Loucy (cell line): ENCODE results near the gene ACTL7B.

ENCODE experiments used
- H2AFZ ChIP-seq: fragments of 200-600 bp; sonication (generic); 2 replicates; pipeline ENCODE4 v1.6.0; 2016; ENCODE audit warnings: antibody characterized with exemption, mild to moderate bottlenecking, low read length, moderate library complexity
- H3F3A ChIP-seq: fragments of 200-600 bp; 2 replicates; pipeline ENCODE4 v1.6.0; 2016; ENCODE audit warnings: antibody characterized with exemption, low read depth, mild to moderate bottlenecking
- H3K27me3 ChIP-seq: fragments of 200-600 bp; sonication (generic); 2 replicates; pipeline ENCODE4 v1.6.1; 2014; ENCODE audit warnings: low read length, mild to moderate bottlenecking; ENCODE audit not compliant: insufficient read depth, poor library complexity, severe bottlenecking
- H3K36me3 ChIP-seq: fragments of 200-600 bp; sonication (generic); 2 replicates; pipeline ENCODE4 v1.6.1; 2016; ENCODE audit warnings: low read length; ENCODE audit not compliant: insufficient read depth
- H3K4me1 ChIP-seq: fragments of 200-600 bp; sonication (generic); 2 replicates; pipeline ENCODE4 v1.5.1; 2014; ENCODE audit warnings: low read length, mild to moderate bottlenecking; ENCODE audit not compliant: insufficient read depth, poor library complexity, severe bottlenecking
- H3K4me2 ChIP-seq: fragments of 200-600 bp; sonication (generic); 2 replicates; pipeline ENCODE4 v1.6.0; 2014; ENCODE audit warnings: antibody characterized with exemption, low read length, low read depth, mild to moderate bottlenecking; ENCODE audit not compliant: poor library complexity, severe bottlenecking
- H3K4me3 ChIP-seq: fragments of 200-600 bp; sonication (generic); 2 replicates; pipeline ENCODE4 v1.5.1; 2014; ENCODE audit warnings: low read length, mild to moderate bottlenecking, mixed read lengths; ENCODE audit not compliant: poor library complexity, severe bottlenecking
- H3K79me2 ChIP-seq: fragments of 200-600 bp; sonication (generic); 2 replicates; pipeline ENCODE4 v1.6.1; 2014; ENCODE audit warnings: low read length; ENCODE audit not compliant: insufficient read depth
- H3K9ac ChIP-seq: fragments of 200-600 bp; sonication (generic); 2 replicates; pipeline ENCODE4 v1.6.0; 2014; ENCODE audit warnings: mild to moderate bottlenecking, low read depth, low read length, moderate library complexity; ENCODE audit not compliant: poor library complexity, severe bottlenecking
- H3K9me2 ChIP-seq: fragments of 200-600 bp; sonication (generic); replicated peaks from 2 replicates; pipeline ENCODE4 v1.6.1; 2016; ENCODE audit warnings: low read depth, low read length, mixed read lengths
- H3K9me3 ChIP-seq: fragments of 200-600 bp; sonication (generic); 2 replicates; pipeline ENCODE4 v1.6.1; 2014; ENCODE audit warnings: mild to moderate bottlenecking, antibody characterized with exemption, low read length, low read depth; ENCODE audit not compliant: insufficient read depth
- H4K20me1 ChIP-seq: fragments of 200-600 bp; sonication (generic); 2 replicates; pipeline ENCODE4 v1.6.0; 2014; ENCODE audit warnings: antibody characterized with exemption, low read length, mild to moderate bottlenecking; ENCODE audit not compliant: insufficient read depth, poor library complexity, severe bottlenecking
- CTCF ChIP-seq: fragments of 200-600 bp; sonication (generic); conservative IDR thresholded peaks from 2 replicates; pipeline ENCODE4 v1.5.1; 2014; ENCODE audit warnings: mild to moderate bottlenecking, antibody characterized with exemption, low read length
- EZH2phosphoT487 ChIP-seq: fragments of 200-600 bp; IDR thresholded peaks from 2 replicates; pipeline ENCODE4 v1.6.1; 2018; ENCODE audit warnings: antibody characterized with exemption, mild to moderate bottlenecking, moderate library complexity, borderline replicate concordance

The ACTL7B gene

GRCh38 chr9:108845507-108845906, 10.3 kb downstream of the ACTL7B start:
- H3K9ac ChIP-seq = no peak overlapping the region
- no peaks in the 10 kb centered on the region for H3K9me2 ChIP-seq
- H3K36me3 ChIP-seq = no peaks in the 10 kb centered on the region
- no peak overlapping the region for H2AFZ ChIP-seq
- H3K79me2 ChIP-seq = no peaks in the 10 kb centered on the region
- H4K20me1 ChIP-seq = no peaks in the 10 kb centered on the region
- TF ChIP-seq EZH2phosphoT487 = no peak
- no peak for TF ChIP-seq CTCF
- no peak overlapping the region for H3K4me2 ChIP-seq
- H3K9me3 ChIP-seq = no peaks in the 10 kb centered on the region
- H3F3A ChIP-seq = no peaks in the 10 kb centered on the region
- H3K27me3 ChIP-seq = no peaks in the 10 kb centered on the region
- H3K4me3 ChIP-seq = no peak overlapping the region
- no peaks in the 10 kb centered on the region for H3K4me1 ChIP-seq

DNA sequence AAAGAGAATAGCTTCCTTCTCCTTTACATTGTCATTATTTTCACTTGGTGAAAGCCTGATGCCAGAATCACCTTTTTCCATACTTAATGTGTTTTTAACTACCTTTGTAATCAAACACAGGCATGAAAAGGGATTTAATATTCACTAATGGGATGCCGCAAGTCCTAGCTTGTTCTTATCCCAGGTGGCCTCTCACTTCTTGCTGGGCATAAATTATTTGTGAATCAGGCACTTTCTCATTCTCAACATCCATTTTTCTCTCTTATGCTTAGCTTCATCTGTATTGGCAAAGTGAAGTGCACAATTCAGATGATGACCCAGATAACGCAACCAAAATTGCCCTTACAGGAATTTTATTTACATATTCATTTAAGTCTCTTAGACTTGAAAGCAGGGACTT, 10.9 kb downstream of the ACTL7B start:
- Histone ChIP-seq H3K9ac (no peak overlapping the region), H3K79me2 (no peaks in the 10 kb centered on the region), H3K4me3 (no peak overlapping the region), H3K9me3 (no peaks in the 10 kb centered on the region), H2AFZ (no peak overlapping the region), H3F3A (no peaks in the 10 kb centered on the region), H4K20me1 (no peaks in the 10 kb centered on the region), H3K9me2 (no peaks in the 10 kb centered on the region), H3K27me3 (no peaks in the 10 kb centered on the region), H3K36me3 (no peaks in the 10 kb centered on the region), H3K4me1 (no peaks in the 10 kb centered on the region), H3K4me2 (no peak overlapping the region)
- TF ChIP-seq EZH2phosphoT487 = no peak
- no peak for TF ChIP-seq CTCF

- Histone ChIP-seq H3K9ac (no peak overlapping the region), H3K4me2 (no peak overlapping the region), H3K9me2 (no peaks in the 10 kb centered on the region), H3K27me3 (no peaks in the 10 kb centered on the region), H4K20me1 (no peaks in the 10 kb centered on the region), H2AFZ (no peak overlapping the region), H3F3A (no peaks in the 10 kb centered on the region), H3K4me1 (no peaks in the 10 kb centered on the region), H3K9me3 (no peaks in the 10 kb centered on the region), H3K36me3 (no peaks in the 10 kb centered on the region), H3K4me3 (no peak overlapping the region), H3K79me2 (no peaks in the 10 kb centered on the region)
- TF ChIP-seq CTCF (no peak), EZH2phosphoT487 (no peak)
Measured at GRCh38 chr9:108844391-108844790, 11.4 kb downstream of the ACTL7B start.
